CD14-positive monocyte (primary cell): ENCODE results near the gene GABARAP. TPM values are rescaled to one million over a fixed set of nuclear protein-coding genes. Genes with fewer than 3 reads are reported as not detected.

Experiments
- DNase-seq, 3 donors: peaks; one replicate each; pipeline ENCODE4 v3.0.0-alpha.2; 2011 to 2022
- H2AFZ ChIP-seq: 2 replicates; pipeline ENCODE4 v1.6.0; 2012; ENCODE audit warnings: mild to moderate bottlenecking, low read depth, low read length, inconsistent platforms; ENCODE audit not compliant: insufficient read depth, poor library complexity, severe bottlenecking
- H3K27ac ChIP-seq, 2 donors: 1 replicate in 1 of 2; 2 replicates in 1 of 2; pipeline ENCODE4 v1.5.1; 2012 to 2013; ENCODE audit warnings: low read length in 2 of 2, control low read depth in 1 of 2, inconsistent platforms in 1 of 2, low read depth in 1 of 2, mild to moderate bottlenecking in 1 of 2
- H3K27me3 ChIP-seq, 2 donors: one replicate each; pipeline versions ENCODE4 v1.6.0 to v1.6.1; 2011 to 2013; ENCODE audit warnings: low read length in 2 of 2; ENCODE audit not compliant: control insufficient read depth in 2 of 2, insufficient read depth in 2 of 2
- H3K36me3 ChIP-seq, 2 donors: replicated peaks in 1 of 2; 1 replicate in 1 of 2; 2 replicates in 1 of 2; pipeline versions ENCODE4 v1.5.1 to v1.6.1; 2012 to 2013; ENCODE audit warnings: low read length in 2 of 2, control low read depth in 1 of 2, inconsistent platforms in 1 of 2, mild to moderate bottlenecking in 1 of 2; ENCODE audit not compliant: insufficient read depth in 2 of 2, control insufficient read depth in 1 of 2
- H3K4me1 ChIP-seq, 2 donors: 1 replicate in 1 of 2; 2 replicates in 1 of 2; pipeline versions ENCODE4 v1.5.1 to v1.6.1; 2012 to 2013; ENCODE audit warnings: low read length in 2 of 2, control low read depth in 1 of 2, inconsistent platforms in 1 of 2, mild to moderate bottlenecking in 1 of 2, moderate library complexity in 1 of 2; ENCODE audit not compliant: insufficient read depth in 2 of 2, control insufficient read depth in 1 of 2
- H3K4me2 ChIP-seq: replicated peaks from 2 replicates; pipeline ENCODE3; 2012; ENCODE audit warnings: low read length, moderate library complexity, mild to moderate bottlenecking; ENCODE audit not compliant: poor library complexity, severe bottlenecking; ENCODE audit errors: extremely low read depth
- H3K4me3 ChIP-seq, 3 experiments: fragments of 200-600 bp in 1 of 3; sonication (generic) in 1 of 3; replicated peaks in 1 of 3; 1 replicate in 2 of 3; 2 replicates in 1 of 3; pipeline ENCODE4 v1.5.1; 2011 to 2013; ENCODE audit warnings: low read length in 3 of 3, mild to moderate bottlenecking in 3 of 3, control low read depth in 2 of 3, low read depth in 2 of 3, inconsistent platforms in 1 of 3, moderate library complexity in 1 of 3
- H3K79me2 ChIP-seq: 2 replicates; pipeline ENCODE4 v1.6.0; 2012; ENCODE audit warnings: mild to moderate bottlenecking, control low read depth, inconsistent platforms, low read length, moderate library complexity; ENCODE audit not compliant: insufficient read depth
- H3K9ac ChIP-seq: 2 replicates; pipeline ENCODE4 v1.6.0; 2017; ENCODE audit warnings: low read length, mild to moderate bottlenecking; ENCODE audit not compliant: insufficient read depth, poor library complexity, severe bottlenecking
- H3K9me3 ChIP-seq, 2 donors: replicated peaks in 1 of 2; 1 replicate in 1 of 2; 2 replicates in 1 of 2; pipeline versions ENCODE4 v1.5.1 to v1.6.1; 2012 to 2013; ENCODE audit warnings: low read length in 2 of 2, control low read depth in 1 of 2; ENCODE audit not compliant: control insufficient read depth in 1 of 2, insufficient read depth in 1 of 2
- H4K20me1 ChIP-seq: 2 replicates; pipeline ENCODE4 v1.6.0; 2012; ENCODE audit warnings: mild to moderate bottlenecking, low read length, control low read depth, moderate library complexity; ENCODE audit not compliant: insufficient read depth
- H3K27ac Mint-ChIP-seq, 7 donors: one replicate each; pipeline ENCODE4 v1.8.0; 2020; ENCODE audit warnings: mild to moderate bottlenecking in 7 of 7, mixed read lengths in 7 of 7, moderate library complexity in 6 of 7, inconsistent platforms in 2 of 7
- H3K27me3 Mint-ChIP-seq, 3 donors: one replicate each; pipeline ENCODE4 v1.8.0; 2021 to 2022; ENCODE audit warnings: low read depth in 3 of 3, mild to moderate bottlenecking in 3 of 3, mixed read lengths in 3 of 3, moderate library complexity in 3 of 3, inconsistent platforms in 1 of 3
- H3K36me3 Mint-ChIP-seq, 2 donors: one replicate each; pipeline ENCODE4 v1.8.0; 2020; ENCODE audit warnings: mixed read lengths in 2 of 2, inconsistent platforms in 1 of 2, mild to moderate bottlenecking in 1 of 2
- H3K4me1 Mint-ChIP-seq: one replicate; pipeline ENCODE4 v1.8.0; 2020; ENCODE audit warnings: mild to moderate bottlenecking, mixed read lengths
- H3K4me3 Mint-ChIP-seq, 2 donors: one replicate each; pipeline ENCODE4 v1.8.0; 2020; ENCODE audit warnings: mild to moderate bottlenecking in 2 of 2, mixed read lengths in 2 of 2, moderate library complexity in 1 of 2
- H3K9me3 Mint-ChIP-seq, 7 donors: one replicate each; pipeline ENCODE4 v1.8.0; 2020 to 2022; ENCODE audit warnings: mixed read lengths in 7 of 7, mild to moderate bottlenecking in 6 of 7, moderate library complexity in 6 of 7, inconsistent platforms in 2 of 7
- CTCF ChIP-seq: fragments of 200-600 bp; IDR thresholded peaks from one replicate; pipeline ENCODE4 v1.8.0; 2022; ENCODE audit warnings: antibody characterized with exemption, mild to moderate bottlenecking
- WGBS: methylation state at CpG from one replicate; pipeline ENCODE4 v1.1.5; 2013; ENCODE audit warnings: missing lambda C conversion rate; ENCODE audit not compliant: insufficient coverage; 5-methylcytosine and 5-hydroxymethylcytosine counted together
- intact Hi-C, 2 donors: fragments of 100-400 bp; cut with micrococcal nuclease; formaldehyde crosslinking; loops; one replicate each; pipeline versions ENCODE4 v1.15.0 to v1.15.1; 2023
- polyA plus RNA-seq, 3 donors: library from polyadenylated mRNA; depleted of rRNA in 1 of 3; unstranded in 2 of 3; stranded (reverse) in 1 of 3; fragments of 300-500 nt in 2 of 3; fragments of >200 nt in 1 of 3; fragmentation: Illumina TruSeq in 2 of 3; gene quantifications; 1 replicate in 2 of 3; 2 replicates in 1 of 3; pipeline ENCODE4 v1.2.3, GENCODE V29; 2012 to 2021

The GABARAP gene
- polyA plus RNA-seq, 3 donors, result 1,029 to 2,937 (median 2,814) TPM

- H3K27ac Mint-ChIP-seq, result no peak overlapping the region
- H3K4me1 ChIP-seq, result peaks cover 31 to 39% of the 10 kb centered on the region in 2 donors
Observed at GRCh38 chr17:7222972-7223292, 19.3 kb downstream of the GABARAP start.

DNA sequence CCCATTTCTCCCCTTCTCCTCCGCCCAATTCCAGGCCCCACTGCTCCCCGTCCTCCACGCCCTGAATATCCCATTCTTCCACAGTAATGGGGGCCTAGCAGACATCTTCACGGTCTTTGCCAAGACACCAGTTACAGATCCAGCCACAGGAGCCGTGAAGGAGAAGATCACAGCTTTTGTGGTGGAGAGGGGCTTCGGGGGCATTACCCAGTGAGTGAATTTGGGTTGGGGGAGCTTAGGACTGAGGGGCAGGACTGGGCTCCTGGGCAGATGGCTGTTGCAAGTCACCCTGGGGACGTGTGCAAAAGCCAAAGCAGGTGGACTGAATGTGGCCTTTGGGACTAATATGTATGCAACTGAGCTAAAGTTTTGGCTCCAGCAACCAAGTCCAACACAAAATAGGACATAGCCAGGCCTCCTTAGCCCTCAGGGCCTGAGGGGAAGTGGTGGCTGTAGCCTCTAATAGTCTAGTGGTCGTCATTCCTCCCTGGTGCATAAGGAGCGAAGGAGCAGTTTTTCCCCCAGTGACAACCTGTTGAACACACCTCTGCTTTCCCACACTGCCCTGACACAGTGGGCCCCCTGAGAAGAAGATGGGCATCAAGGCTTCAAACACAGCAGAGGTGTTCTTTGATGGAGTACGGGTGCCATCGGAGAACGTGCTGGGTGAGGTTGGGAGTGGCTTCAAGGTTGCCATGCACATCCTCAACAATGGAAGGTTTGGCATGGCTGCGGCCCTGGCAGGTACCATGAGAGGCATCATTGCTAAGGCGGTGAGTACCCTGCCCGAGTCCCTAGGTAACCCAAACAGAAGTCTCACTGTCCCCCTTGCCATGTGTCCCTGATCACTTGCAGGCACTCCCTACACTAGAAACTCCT lies 19.9 kb downstream of the GABARAP start:
- H3K27ac ChIP-seq, result no peak overlapping the region
- H3K36me3 Mint-ChIP-seq, result peaks cover 51 to 60% of the 10 kb centered on the region in 2 donors
- peaks cover 48 to 60% of the 10 kb centered on the region in 2 donors for H3K36me3 ChIP-seq
- peak overlapping the region in 1 of 7 donors; percentile 73 for H3K27ac Mint-ChIP-seq
- no peak overlapping the region for H3K9ac ChIP-seq
- WGBS, result 95% methylated on average over 11 of the region's 15 CpGs
- H3K4me3 ChIP-seq, result no peak overlapping the region
- H3K9me3 Mint-ChIP-seq, result peaks cover 0 to 2% (median 0%) of the 10 kb centered on the region in 7 donors
- no peaks in the 10 kb centered on the region for H3K27me3 ChIP-seq
- peaks cover 0 to 2% (median 2%) of the 10 kb centered on the region in 3 donors for H3K27me3 Mint-ChIP-seq
- H3K79me2 ChIP-seq, result peaks cover 29% of the 10 kb centered on the region
- H3K4me1 ChIP-seq, result peaks cover 36 to 43% of the 10 kb centered on the region in 2 donors
- H3K4me3 Mint-ChIP-seq, result no peak overlapping the region
- intact Hi-C loops, result loop anchor here (5.0 kb wide), 1 partner anchor 75 kb away; no protein-coding TSS in a partner anchor
- TF ChIP-seq CTCF, result no peak
- no peak overlapping the region for H3K4me2 ChIP-seq
- H4K20me1 ChIP-seq, result peaks cover 18% of the 10 kb centered on the region
- H3K9me3 ChIP-seq, result no peaks in the 10 kb centered on the region
- H3K4me1 Mint-ChIP-seq, result peaks cover 42% of the 10 kb centered on the region
- DNase-seq, result no peak
- no peak overlapping the region for H2AFZ ChIP-seq

More at GRCh38 chr17:7222972-7223292, 19.3 kb downstream of the GABARAP start:
- no peak overlapping the region for H2AFZ ChIP-seq
- peaks cover 37% of the 10 kb centered on the region for H3K4me1 Mint-ChIP-seq
- WGBS, result 90% methylated on average over 5 of the region's 7 CpGs
- no peak overlapping the region for H3K27ac ChIP-seq
- no peak overlapping the region for H3K9ac ChIP-seq
- H3K4me3 Mint-ChIP-seq, result no peak overlapping the region
- no peak for TF ChIP-seq CTCF
- H3K27me3 Mint-ChIP-seq, result peaks cover 0 to 2% (median 2%) of the 10 kb centered on the region in 3 donors
- H3K4me3 ChIP-seq, result no peak overlapping the region
- H4K20me1 ChIP-seq, result peaks cover 18% of the 10 kb centered on the region
- intact Hi-C loops, result loop anchor here (5.0 kb wide), 1 partner anchor 74 kb away; no protein-coding TSS in a partner anchor
- no peaks in the 10 kb centered on the region for H3K9me3 ChIP-seq
- H3K9me3 Mint-ChIP-seq, result peaks cover 0 to 2% (median 0%) of the 10 kb centered on the region in 7 donors
- no peak for DNase-seq
- H3K36me3 ChIP-seq, result peaks cover 48 to 66% of the 10 kb centered on the region in 2 donors
- H3K4me2 ChIP-seq, result no peak overlapping the region
- H3K36me3 Mint-ChIP-seq, result peaks cover 54 to 66% of the 10 kb centered on the region in 2 donors
- H3K79me2 ChIP-seq, result peaks cover 24% of the 10 kb centered on the region
- H3K27me3 ChIP-seq, result no peaks in the 10 kb centered on the region
